NCI-H226 (cell line): ENCODE data around the gene PCDH9.

ENCODE experiments used
- DNase-seq: peaks from one replicate; pipeline ENCODE4 v3.0.0-alpha.2; 2015

Gene PCDH9

GRCh38 chr13:67225252-67226159 is 4.6 kb downstream of the PCDH9 start:
- DNase-seq, result no peak

- DNase-seq, result peak; percentile 46
These were observed 5.8 kb downstream of the PCDH9 start for GRCh38 chr13:67224148-67224846.

GRCh38 chr13:67223742-67224141 is 6.4 kb downstream of the PCDH9 start:
- no peak for DNase-seq

- peak; percentile 4 for DNase-seq
These were observed 7.1 kb downstream of the PCDH9 start for GRCh38 chr13:67223024-67223423.

- no peak for DNase-seq
These were observed 8.4 kb downstream of the PCDH9 start for GRCh38 chr13:67221630-67222226.

- DNase-seq, result no peak
These were observed 11.0 kb downstream of the PCDH9 start for GRCh38 chr13:67219113-67219512.

- DNase-seq, result no peak
These were observed 12.3 kb downstream of the PCDH9 start for GRCh38 chr13:67217880-67218279.

- no peak for DNase-seq
These were observed 13.3 kb downstream of the PCDH9 start for GRCh38 chr13:67216864-67217263.

- DNase-seq, result no peak
These were observed 19.9 kb downstream of the PCDH9 start for GRCh38 chr13:67210208-67210607.

- DNase-seq, result no peak
These were observed 21.6 kb downstream of the PCDH9 start for GRCh38 chr13:67208552-67208951.

- DNase-seq, result no peak
These were observed 25.4 kb downstream of the PCDH9 start for GRCh38 chr13:67204764-67205163.

GRCh38 chr13:67200605-67201004 is 29.5 kb downstream of the PCDH9 start:
- DNase-seq, result no peak

GRCh38 chr13:67200183-67200582 is 30.0 kb downstream of the PCDH9 start:
- no peak for DNase-seq

- no peak for DNase-seq
These were observed 32.4 kb downstream of the PCDH9 start for GRCh38 chr13:67197704-67198103.

GRCh38 chr13:67193979-67194378 is 36.2 kb downstream of the PCDH9 start:
- DNase-seq, result no peak

- no peak for DNase-seq
These were observed 37.4 kb downstream of the PCDH9 start for GRCh38 chr13:67192751-67193150.

- no peak for DNase-seq
These were observed 43.1 kb downstream of the PCDH9 start for GRCh38 chr13:67186995-67187569.

- no peak for DNase-seq
These were observed 45.9 kb downstream of the PCDH9 start for GRCh38 chr13:67184247-67184646.

- DNase-seq, result no peak
These were observed 47.0 kb downstream of the PCDH9 start for GRCh38 chr13:67183151-67183550.

GRCh38 chr13:67175836-67176459 is 54.2 kb downstream of the PCDH9 start:
- no peak for DNase-seq

- DNase-seq, result no peak
These were observed 61.8 kb downstream of the PCDH9 start for GRCh38 chr13:67168384-67168783.

- DNase-seq, result no peak
These were observed 62.7 kb downstream of the PCDH9 start for GRCh38 chr13:67167420-67167819.

GRCh38 chr13:67161176-67161575 is 69.0 kb downstream of the PCDH9 start:
- DNase-seq, result no peak
